ENCODE results near the gene KCNG2. TPM values are rescaled to one million over a fixed set of nuclear protein-coding genes. Genes with fewer than 3 reads are reported as not detected.

The KCNG2 gene
- total and polyA plus RNA-seq, 2 experiments from 2014 or later: 0.13 to 0.52 TPM

DNA sequence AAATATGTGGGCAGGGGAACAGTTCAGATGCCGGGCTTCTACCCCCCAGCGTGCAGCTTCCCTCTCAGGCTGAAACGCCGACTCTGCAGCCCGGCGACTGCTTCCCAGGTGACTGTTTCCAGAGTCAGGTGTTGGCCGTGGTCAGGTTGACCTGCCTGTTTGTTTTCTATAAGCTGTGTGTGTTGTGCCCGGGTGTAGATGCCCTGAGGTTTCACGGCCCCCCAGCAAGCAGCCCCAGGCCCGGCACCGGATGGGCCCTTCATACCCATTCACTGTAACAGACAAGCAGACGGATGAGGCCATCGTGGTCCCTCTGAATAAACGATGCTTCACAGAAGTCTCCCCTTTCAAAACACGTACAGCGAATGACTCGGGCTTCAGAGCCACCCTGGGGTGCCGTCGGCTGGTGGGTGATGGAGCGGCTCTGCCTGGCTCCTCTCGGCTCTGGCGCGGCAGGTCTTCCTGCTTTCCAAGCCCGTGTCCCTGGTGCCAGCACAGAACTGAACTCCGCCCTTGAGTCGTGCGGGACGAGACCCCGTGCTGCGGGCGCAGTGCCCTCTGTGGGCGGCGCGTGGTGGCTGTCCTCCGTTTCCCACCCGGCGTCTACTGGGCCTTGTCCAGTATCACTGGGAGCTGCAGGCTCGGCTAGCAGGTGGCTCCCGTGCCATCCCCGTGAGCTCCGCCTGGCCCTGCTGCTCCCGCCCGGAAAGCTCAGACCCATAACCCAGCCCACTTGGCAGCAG lies 15.0 kb upstream of the KCNG2 start:
- Mint-ChIP-seq H3K4me3 (no peak overlapping the region), H3K27ac (no peak overlapping the region), H3K27me3 (ENCODE audit: insufficient read depth, low read depth, poor library complexity) (peaks cover 23% of the 10 kb centered on the region), H3K36me3 (ENCODE audit: low read depth) (no peaks in the 10 kb centered on the region), H3K4me1 (no peaks in the 10 kb centered on the region), H3K9me3 (no peaks in the 10 kb centered on the region)
- H3K27ac ChIP-seq (ENCODE audit: low read depth): no peak overlapping the region
- no peaks in the 10 kb centered on the region for H3K9me2 ChIP-seq (ENCODE audit: insufficient read depth)
- peak; percentile 56 for ATAC-seq
- H3F3A ChIP-seq (replicated peaks; ENCODE audit: low read depth): no peaks in the 10 kb centered on the region
- peaks cover 20% of the 10 kb centered on the region for H3K27me3 ChIP-seq (ENCODE audit: insufficient read depth)
- H3K79me2 ChIP-seq (replicated peaks; ENCODE audit: insufficient read depth): no peaks in the 10 kb centered on the region
- no peak for TF ChIP-seq NANOG (IDR thresholded peaks at IDR 0.05; ENCODE audit: borderline replicate concordance)
- TF ChIP-seq, protein P1, sequence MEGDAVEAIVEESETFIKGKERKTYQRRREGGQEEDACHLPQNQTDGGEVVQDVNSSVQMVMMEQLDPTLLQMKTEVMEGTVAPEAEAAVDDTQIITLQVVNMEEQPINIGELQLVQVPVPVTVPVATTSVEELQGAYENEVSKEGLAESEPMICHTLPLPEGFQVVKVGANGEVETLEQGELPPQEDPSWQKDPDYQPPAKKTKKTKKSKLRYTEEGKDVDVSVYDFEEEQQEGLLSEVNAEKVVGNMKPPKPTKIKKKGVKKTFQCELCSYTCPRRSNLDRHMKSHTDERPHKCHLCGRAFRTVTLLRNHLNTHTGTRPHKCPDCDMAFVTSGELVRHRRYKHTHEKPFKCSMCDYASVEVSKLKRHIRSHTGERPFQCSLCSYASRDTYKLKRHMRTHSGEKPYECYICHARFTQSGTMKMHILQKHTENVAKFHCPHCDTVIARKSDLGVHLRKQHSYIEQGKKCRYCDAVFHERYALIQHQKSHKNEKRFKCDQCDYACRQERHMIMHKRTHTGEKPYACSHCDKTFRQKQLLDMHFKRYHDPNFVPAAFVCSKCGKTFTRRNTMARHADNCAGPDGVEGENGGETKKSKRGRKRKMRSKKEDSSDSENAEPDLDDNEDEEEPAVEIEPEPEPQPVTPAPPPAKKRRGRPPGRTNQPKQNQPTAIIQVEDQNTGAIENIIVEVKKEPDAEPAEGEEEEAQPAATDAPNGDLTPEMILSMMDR (conservative IDR thresholded peaks at IDR 0.05; ENCODE audit: low read depth in 2 of 2): peak; percentile 26 to 47; a peak in 3 of 4 replicates
- no peak for TF ChIP-seq ZNF114 (CRISPR knock-in tag; IDR thresholded peaks at IDR 0.05)
- TF ChIP-seq EZH2phosphoT487 (IDR thresholded peaks at IDR 0.05; ENCODE audit: unreplicated experiment): no peak
- TF ChIP-seq CREB1 (CRISPR knock-in tag; IDR thresholded peaks at IDR 0.05; ENCODE audit: low read depth): no peak
- H2AFZ ChIP-seq: no peak overlapping the region
- H3K4me3 ChIP-seq: no peak overlapping the region
- H4K20me1 ChIP-seq (replicated peaks; ENCODE audit: insufficient read depth): no peaks in the 10 kb centered on the region
- H3K36me3 ChIP-seq (ENCODE audit: insufficient read depth): no peaks in the 10 kb centered on the region
- no peaks in the 10 kb centered on the region for H3K4me1 ChIP-seq (ENCODE audit: insufficient read depth)
- no peak overlapping the region for H3K4me2 ChIP-seq
- peak; percentile 45 for DNase-seq (ENCODE audit: low spot score)

- no peak for TF ChIP-seq EZH2phosphoT487 (IDR thresholded peaks at IDR 0.05; ENCODE audit: unreplicated experiment)
- no peak for TF ChIP-seq NANOG (IDR thresholded peaks at IDR 0.05; ENCODE audit: borderline replicate concordance)
- TF ChIP-seq CREB1 (CRISPR knock-in tag; IDR thresholded peaks at IDR 0.05; ENCODE audit: low read depth): peak; percentile 26; the same call in 1 of the 2 replicates
- TF ChIP-seq, protein P2, sequence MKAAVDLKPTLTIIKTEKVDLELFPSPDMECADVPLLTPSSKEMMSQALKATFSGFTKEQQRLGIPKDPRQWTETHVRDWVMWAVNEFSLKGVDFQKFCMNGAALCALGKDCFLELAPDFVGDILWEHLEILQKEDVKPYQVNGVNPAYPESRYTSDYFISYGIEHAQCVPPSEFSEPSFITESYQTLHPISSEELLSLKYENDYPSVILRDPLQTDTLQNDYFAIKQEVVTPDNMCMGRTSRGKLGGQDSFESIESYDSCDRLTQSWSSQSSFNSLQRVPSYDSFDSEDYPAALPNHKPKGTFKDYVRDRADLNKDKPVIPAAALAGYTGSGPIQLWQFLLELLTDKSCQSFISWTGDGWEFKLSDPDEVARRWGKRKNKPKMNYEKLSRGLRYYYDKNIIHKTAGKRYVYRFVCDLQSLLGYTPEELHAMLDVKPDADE (IDR thresholded peaks at IDR 0.05): no peak
- TF ChIP-seq EZH2 (IDR thresholded peaks at IDR 0.05; ENCODE audit: low read depth, unreplicated experiment): no peak
- no peak for TF ChIP-seq POLR2AphosphoS5 (IDR thresholded peaks at IDR 0.05; ENCODE audit: low read depth)
- no peak for TF ChIP-seq REST (IDR thresholded peaks at IDR 0.05; ENCODE audit: unreplicated experiment)
- no peak overlapping the region for H3K4me3 Mint-ChIP-seq
- Histone ChIP-seq H3K4me2 (no peak overlapping the region), H3K27me3 (ENCODE audit: insufficient read depth) (peaks cover 35% of the 10 kb centered on the region), H3K9me2 (ENCODE audit: insufficient read depth) (no peaks in the 10 kb centered on the region), H3K4me3 (no peak overlapping the region), H4K20me1 (replicated peaks; ENCODE audit: insufficient read depth) (no peaks in the 10 kb centered on the region), H3K4me1 (ENCODE audit: insufficient read depth) (no peaks in the 10 kb centered on the region), H3F3A (replicated peaks; ENCODE audit: low read depth) (no peaks in the 10 kb centered on the region), H3K36me3 (ENCODE audit: insufficient read depth) (no peaks in the 10 kb centered on the region), H3K27ac (ENCODE audit: low read depth) (no peak overlapping the region), H2AFZ (no peak overlapping the region), H3K79me2 (replicated peaks; ENCODE audit: insufficient read depth) (no peaks in the 10 kb centered on the region)
- H3K27ac Mint-ChIP-seq: no peak overlapping the region
- H3K36me3 Mint-ChIP-seq (ENCODE audit: low read depth): no peaks in the 10 kb centered on the region
- DNase-seq (ENCODE audit: low spot score) (no peak), ATAC-seq (no peak)
- peaks cover 28% of the 10 kb centered on the region for H3K27me3 Mint-ChIP-seq (ENCODE audit: insufficient read depth, low read depth, poor library complexity)
- no peaks in the 10 kb centered on the region for H3K4me1 Mint-ChIP-seq
- no peaks in the 10 kb centered on the region for H3K9me3 Mint-ChIP-seq
Observed at GRCh38 chr18:79784071-79784913, 13.4 kb upstream of the KCNG2 start.

Data from GM23338 (cell line).